Measurements from ENCODE around the gene EDNRA.

Gene EDNRA

DNA sequence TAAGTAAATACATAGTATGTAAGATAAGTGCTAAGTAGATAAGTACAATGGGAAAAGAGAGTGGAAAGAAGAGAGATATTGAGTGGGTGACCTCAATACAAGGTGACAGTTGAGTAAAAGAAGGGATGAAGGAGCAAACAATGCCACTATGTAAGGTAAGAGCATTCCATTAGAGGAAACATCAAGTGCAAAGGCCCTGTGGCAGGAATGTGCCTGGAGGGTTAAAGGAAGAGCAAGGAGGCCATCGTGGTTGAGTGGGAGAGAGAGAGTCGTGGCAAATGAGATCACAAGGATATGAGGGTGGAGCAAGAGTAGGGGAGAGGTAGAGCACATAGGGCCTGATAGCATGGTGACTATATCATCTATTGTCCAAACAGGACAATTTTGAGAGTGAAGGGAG lies 13.4 kb downstream of the EDNRA start:
- FAIRE-seq (no peak), DNase-seq (ENCODE audit: insufficient read length, low spot score) (no peak)

DNA sequence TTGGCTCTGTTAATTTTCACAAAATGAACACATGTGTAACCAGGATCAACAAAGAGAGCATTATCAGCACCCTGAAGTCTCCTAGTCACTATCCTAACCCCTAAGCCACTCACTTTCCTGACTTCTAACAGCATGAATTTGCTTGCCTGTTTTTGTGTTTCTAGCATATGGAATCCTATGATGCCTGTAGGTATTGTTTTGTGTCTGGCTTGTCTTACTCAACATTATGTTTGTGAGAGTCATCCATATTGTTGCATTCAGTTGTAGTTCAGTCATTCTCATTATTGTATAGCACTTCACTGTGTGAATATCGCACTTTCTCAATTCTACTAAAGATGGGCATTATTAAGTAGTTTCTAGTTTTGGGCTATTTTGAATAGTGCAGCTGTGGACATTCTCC lies 15.6 kb downstream of the EDNRA start:
- DNase-seq (ENCODE audit: insufficient read length, low spot score): no peak
- no peak for FAIRE-seq

DNA sequence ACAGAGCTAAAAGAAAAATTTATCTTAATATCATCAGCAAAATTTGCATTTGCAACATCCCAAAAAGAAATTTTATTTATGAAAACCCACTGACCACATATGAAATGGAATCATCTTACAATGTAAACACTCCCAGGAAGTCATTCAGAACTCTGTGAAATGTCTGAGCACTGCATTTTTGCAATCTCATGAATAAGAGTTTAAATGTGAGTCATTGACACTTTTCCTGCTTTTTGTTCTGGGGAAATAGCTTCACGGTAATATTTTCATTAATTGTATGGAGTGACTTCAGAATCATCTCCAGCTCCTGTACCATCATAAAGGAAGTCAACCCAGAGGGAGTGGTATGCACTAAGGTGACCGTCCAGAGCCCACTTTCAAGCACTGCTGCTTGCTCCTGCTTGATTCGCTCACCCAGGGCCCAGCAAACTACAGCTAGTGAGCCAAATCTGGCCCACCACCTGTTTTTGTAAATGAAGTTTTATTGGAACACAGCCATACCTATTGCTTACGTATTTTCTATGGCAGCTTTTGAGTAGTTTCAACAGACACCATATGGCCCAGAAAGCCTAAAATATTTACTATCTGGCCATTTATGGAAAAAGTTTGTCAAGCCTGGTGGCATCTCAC lies 17.2 kb downstream of the EDNRA start:
- no peak for FAIRE-seq

DNA sequence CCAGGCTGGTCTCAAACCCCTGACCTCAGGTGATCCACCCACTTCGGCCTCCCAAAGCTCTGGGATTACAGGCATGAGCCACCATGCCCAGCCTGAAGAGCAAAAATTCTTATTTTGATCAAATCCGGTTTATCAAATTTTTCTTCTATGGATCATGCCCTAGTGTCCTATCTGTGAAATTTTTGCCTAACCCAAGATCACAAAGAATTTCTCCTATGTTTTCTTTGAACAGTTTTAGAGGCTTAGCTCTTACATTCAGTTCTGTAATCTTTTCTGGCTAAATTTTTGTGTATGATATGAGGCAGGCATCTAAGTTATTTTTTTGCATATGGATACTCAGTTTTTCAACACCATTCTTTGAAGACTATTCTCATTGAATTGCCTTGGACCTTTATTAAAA lies 27.4 kb downstream of the EDNRA start:
- no peak for DNase-seq (ENCODE audit: insufficient read length, low spot score)
- FAIRE-seq: no peak

More for the DNA sequence above, 17.2 kb downstream of the EDNRA start:
- DNase-seq (ENCODE audit: insufficient read length, low spot score): no peak

DNA sequence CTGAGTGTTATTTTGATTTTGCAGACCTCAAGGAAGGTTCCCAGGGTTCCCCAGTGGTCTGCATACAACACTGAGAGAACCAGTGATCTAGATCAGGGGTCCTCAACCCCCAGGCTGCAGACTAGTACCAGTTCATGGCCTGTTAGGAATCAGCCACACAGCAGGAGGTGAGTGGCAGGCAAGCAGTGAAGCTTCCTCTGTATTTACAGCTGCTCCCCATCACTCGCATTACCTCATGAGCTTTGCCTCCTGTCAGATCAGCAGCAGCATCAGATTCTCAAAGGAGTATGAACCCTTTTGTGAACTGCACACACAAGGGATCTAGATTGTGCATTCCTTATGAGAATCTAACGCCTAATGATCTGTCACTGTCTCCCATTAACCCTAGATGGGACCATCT lies 28.5 kb downstream of the EDNRA start:
- no peak for DNase-seq (ENCODE audit: insufficient read length, low spot score)
- no peak for FAIRE-seq

DNA sequence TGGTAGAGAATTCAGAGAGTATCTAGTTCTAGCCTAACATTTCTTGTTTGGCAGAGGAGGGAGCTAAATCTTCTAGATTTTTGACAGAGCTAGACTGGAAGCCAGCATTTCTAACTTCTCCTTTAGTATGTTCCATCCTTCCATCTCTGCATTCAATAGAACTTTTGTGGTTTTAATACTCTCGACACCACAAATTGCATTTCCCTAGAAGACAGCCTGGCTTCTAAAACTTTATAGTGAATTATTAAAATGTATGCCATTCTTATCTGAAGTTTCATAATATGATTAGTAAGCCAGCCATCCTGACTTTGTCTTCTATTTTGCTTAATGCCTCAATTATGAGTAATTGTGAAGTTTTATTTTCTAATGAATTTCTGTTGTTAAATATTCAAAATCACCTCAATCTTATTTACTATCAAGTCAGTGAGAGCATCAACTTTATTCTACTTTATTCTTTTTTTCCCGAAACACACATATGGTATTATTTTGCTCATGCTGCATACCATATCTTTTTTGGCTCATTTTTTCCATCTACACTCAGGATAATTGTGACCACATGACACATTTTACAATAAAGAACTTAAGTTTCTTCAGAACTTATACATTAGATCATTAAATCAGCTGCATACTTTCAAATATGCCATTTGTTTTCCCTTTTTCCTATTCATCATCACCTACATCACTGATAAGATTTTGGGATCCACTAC lies 30.2 kb downstream of the EDNRA start:
- FAIRE-seq (no peak), DNase-seq (ENCODE audit: insufficient read length, low spot score) (no peak)

DNA sequence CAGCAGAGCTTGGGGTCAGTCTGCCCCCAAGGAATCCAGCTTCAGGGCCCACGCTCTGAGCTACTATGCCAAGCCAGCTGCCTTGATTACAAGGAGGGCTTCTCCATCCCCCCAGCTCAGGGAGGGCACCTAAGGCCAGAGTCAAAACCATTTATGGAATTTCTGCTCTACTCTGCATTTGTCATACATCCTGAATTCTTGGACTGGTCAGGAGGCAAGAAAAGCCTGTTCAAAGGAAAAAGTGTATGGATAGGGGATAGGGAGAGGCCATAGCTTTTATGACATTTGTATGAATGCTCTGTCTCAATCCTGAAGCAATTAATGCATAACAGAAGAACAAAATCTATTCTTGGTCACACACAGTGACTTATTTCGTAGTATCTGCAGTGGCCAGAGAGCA lies 32.2 kb downstream of the EDNRA start:
- FAIRE-seq: no peak
- no peak for DNase-seq (ENCODE audit: insufficient read length, low spot score)

DNA sequence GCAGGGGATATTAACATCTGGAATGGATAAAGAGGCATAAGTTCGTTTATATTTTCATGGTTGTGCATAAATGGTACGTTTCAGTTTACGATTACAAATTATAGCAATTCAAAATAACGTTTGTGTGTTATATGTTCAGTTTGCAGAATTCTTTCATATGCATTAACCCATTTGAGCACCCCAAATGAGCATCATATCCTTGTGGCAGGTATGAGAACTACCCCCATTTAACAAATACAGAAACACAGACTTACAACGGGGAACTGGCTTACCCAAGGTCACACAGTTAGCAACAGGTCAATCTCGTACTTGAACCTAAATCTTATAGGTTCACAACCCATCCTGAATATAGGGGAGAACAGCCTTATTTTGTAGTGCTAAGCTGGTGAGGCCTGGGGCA lies 33.1 kb downstream of the EDNRA start:
- DNase-seq (ENCODE audit: insufficient read length, low spot score) (no peak), FAIRE-seq (no peak)

DNA sequence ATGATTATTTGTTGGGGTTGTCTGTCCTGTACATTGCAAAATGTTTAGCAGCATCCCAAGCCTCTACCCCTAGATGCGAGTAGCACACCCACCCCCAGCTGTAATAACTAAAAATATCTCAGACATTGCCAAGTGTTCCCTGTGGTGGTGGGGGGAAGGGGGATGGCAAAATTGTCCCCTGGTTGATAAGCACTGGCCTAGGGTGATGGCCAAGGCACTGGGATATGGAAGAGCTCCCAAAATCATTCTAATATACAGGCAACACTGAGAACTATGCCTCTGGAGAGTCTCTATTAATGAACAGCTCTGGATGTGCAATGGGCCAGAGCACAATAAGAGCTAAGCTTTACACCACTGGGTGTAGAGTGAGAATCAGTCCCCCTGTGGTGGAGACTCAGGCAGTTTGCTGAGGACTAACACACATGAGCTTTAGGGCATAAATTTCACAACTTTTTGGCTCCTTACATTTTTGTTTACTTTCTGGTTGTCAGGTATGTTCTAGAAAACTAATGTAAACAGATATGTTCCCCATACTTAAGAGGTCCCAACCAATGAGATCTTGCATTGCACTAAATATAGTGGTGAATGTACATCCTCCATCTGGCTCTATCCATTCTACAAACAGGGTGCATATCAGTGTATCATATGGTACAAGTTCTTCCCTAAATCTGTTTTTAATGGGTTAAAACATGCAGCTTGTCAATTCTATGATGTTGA lies 34.5 kb downstream of the EDNRA start:
- no peak for DNase-seq (ENCODE audit: insufficient read length, low spot score)
- FAIRE-seq: no peak

DNA sequence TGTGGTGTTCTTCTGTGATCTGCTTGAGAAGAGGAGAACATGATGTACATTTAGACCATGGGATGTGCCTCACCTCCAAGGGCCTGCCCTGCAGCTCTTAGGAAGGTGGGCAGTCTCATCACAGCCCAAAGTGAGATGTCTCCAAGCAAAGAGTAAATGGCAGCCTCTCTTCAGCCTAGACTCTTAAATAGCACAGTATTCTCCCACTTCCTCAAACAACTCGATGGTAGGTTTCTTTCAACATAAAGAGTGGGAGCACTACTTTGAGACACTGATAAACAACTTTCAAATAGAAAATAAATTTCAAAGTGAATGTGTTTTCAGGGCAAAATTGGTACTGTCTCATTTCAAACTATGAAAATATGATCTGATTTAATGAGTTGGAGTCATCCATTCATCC lies 35.2 kb downstream of the EDNRA start:
- FAIRE-seq (no peak), DNase-seq (ENCODE audit: insufficient read length, low spot score) (no peak)

DNA sequence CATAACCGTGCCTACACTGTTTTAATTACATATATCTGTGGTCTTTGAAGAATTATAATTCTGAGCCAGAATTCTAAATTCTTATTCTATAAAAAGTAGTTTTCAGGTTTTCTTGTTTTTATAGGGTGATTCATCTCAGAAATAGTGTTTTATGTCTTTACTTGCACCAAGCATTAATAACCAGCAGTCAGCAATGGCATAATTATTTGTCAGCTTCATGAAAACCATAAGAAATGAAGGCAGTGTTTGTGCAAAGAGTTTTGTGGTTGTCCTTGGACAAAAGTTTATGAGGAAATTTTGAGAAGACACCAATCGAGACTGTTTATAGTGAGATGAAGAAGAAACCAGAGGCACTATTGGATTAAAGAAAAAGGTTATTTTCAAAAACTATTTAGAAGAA lies 37.2 kb downstream of the EDNRA start:
- FAIRE-seq (no peak), DNase-seq (ENCODE audit: insufficient read length, low spot score) (no peak)

DNA sequence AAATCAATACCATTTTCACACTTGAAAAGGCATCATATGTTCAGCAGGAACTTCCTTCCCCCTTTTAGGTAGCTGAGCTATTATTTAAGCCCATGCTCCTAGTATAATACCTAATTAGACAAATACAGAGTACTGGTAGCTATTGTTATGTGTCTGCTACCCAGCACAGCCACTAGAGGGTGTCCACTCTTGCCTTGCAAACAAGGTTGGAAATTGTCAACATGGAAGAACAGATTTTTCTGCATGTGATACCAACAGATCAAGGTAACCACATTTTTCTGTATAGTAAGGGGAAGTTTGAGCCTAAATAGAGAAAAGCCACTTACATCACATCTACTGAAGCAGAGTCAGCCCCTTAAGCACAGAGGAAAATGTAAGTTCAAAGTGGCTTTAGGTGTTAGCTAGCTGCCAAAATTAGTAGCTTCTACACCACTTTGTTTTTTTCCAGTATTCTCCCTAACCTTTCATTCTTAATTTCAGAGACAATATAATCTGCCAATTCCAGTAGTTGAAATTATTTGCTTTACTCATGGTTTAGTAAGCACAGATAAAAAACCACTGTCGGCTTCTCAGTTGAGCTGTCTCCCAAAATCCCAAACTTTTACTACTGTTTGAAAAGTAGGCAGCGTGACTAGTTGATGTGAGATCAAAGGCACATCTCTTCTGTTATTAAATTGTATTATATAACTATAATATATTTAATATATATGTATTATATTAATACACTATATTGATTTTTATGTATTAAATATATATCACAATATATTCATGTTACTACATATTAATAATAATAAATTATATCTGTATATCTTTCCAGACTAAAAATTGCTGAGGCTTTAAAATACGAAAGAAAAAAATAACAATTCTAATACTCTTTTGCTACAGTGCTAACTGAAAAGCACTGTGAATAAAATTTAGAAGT lies 38.2 kb downstream of the EDNRA start:
- FAIRE-seq (peak; percentile 90), DNase-seq (ENCODE audit: insufficient read length, low spot score) (peak; percentile 20)

DNA sequence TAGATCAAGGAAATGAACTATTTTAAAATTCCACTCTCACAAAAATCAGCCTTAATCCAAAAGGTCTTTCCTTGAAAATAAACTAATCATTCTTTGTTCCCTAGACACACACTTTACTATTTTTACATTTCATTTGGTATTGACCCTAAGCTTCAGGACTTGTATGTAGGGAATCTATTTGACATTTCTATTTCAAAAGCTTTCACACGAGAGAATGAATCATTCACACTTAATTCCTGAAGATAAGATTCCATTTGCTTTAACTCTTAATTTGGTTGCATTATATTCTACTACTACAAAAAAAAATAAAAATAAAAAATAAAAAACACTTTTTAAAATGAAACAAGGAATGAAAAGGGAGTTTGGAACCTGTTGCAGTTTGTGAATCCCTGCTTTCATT lies 43.7 kb downstream of the EDNRA start:
- FAIRE-seq: no peak
- DNase-seq (ENCODE audit: insufficient read length, low spot score): no peak

DNA sequence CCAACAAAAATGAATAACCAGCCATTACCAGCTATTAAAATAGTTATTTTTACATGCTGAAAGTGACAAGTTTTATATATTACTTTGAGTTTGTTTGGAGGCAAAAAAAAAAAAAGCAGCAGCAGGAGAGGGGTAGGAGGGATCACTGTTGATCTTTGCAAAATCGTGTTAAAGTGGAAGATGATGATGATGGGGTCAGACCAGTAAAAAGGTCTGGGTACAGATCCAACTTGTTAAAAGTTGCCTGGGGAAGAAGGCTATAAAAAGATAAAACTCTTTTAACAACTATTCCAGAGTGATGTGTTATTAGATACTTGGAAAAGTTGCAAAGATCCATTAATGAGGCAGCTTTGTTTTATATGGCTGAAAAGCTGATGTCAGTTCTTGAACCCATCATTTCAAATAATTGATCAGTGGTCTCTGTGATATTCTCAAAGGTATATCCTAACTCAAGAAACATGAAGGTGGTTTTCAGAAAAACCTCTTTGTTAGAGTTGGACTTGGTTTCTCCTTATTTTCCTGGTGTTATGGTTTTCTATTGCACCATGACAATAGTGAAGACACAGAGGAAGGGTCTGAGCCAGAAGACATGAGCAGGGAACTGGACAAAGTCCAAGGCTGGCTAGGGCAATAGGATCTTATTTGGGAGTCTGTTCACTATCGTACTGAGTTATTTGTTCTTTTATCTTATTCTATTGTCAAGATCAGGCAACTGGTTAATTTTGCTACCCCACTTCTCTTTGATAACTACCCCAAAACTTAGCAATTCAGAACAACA lies 44.8 kb downstream of the EDNRA start:
- DNase-seq (ENCODE audit: insufficient read length, low spot score) (no peak), FAIRE-seq (peak; percentile 57)

DNA sequence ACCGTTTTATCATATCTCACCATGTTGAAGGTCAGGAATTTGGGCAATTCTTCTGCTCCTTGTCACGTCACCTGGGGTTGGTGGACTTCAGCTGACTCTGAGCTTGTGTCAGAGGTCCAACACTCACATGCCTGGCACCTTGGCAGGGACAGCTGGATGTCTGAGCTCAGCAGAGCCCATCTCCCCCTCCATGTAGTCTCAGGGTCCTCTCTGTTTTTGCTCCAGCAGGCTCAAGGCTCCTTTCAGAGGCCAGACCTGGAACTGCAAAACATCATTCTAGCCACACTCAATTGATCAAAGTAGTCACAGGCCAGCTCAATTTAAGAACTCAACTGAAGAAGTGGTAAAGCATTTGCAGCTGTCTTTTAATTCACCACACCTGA lies 45.4 kb downstream of the EDNRA start:
- DNase-seq (ENCODE audit: insufficient read length, low spot score): no peak
- FAIRE-seq: no peak

DNA sequence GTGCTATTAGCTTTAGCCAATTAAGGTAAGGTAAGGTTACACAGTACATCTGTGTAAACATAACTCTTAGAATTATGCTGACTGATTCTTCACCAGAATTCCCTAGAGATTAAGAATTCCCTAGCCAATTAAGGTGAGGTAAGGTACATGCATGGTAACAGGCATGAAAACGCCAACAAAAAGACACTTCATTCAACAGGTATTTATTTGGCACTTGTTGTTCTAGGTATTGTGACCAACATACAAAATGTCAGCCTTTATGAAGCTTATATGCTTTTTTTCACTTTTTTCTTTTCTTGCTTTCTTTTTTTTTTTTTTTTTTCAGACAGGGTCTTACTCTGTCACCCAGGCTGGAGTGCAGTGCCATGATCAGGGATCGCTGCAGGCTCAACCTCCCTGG lies 47.2 kb downstream of the EDNRA start:
- DNase-seq (ENCODE audit: insufficient read length, low spot score) (no peak), FAIRE-seq (no peak)

DNA sequence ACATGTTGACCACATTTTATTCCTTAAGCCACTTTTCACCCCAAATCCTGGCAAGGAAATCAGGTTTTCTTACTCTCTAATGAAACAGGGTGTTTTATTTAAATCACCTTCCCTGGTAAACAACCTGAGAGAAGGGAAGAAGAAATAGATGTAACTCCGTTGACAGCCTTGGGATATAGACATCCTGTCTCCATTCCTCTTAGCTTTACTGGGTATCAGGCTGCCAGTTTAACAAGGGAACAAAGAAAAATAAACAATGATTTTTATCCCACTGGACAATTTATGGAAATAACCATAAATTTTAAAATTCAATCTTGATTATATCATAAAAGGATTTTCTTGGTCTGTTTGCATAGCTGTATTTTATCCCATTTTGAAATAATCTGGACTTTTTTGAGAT lies 49.2 kb downstream of the EDNRA start:
- FAIRE-seq (no peak), DNase-seq (ENCODE audit: insufficient read length, low spot score) (no peak)

DNA sequence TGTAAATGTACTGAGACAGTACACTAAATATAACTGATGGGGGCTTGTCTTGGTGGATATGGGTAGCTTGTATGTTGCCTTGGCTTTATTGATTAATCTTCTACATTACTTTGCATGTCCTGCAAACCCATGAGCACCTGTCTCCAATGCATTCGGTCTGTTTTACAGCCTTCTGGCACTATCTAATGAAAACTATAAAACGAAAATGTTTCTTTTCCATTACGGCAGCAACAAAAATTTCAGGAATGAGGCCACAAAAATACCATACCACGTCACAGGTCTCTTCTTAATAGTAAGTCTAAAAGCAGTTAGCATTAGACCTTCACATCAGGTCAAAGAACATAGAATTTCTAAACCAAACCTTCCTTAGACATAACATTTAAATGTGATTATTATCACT lies 49.8 kb downstream of the EDNRA start:
- DNase-seq (ENCODE audit: insufficient read length, low spot score) (no peak), FAIRE-seq (no peak)

DNA sequence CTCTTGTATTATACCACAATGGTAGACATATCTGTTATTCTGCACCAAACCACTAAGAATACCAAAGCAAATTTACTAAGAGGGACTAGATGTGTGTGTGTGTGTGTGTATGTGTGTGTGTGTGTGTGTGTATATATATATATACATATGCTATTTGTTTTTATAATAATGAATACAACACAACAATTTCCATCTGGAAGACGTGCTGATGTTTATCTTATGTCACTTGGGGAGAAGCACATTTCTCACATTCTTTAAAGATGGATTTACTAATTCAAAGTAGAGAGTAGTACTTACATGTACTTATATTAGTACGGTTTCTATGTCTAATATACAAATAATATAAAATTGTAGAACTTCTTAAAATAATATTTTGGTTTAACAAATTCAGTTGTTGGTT lies 52.0 kb downstream of the EDNRA start:
- FAIRE-seq: no peak
- no peak for DNase-seq (ENCODE audit: insufficient read length, low spot score)

DNA sequence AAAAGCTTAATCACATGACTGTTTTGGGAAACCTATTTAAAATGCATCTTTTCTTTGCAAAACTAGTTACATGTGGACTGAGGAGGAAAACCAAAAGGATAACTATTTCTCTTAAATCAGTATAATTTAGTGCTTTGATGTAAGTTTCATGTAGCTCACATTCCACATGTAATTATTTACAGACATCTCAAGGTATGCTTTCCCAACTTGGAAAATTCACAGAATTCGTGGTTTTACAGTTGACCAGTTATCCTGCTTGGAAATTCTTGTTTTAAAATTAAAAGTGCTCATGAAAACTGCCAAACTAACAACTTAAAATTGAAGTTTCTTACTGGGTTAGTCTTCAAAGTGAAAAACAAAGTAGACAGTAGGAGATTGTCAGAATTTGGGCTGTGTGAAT lies 52.4 kb downstream of the EDNRA start:
- FAIRE-seq (no peak), DNase-seq (ENCODE audit: insufficient read length, low spot score) (no peak)

All from GM19239 (cell line).